K562 (cell line): Measurements from ENCODE around the gene UQCRHL. TPM values are rescaled to one million over a fixed set of nuclear protein-coding genes. Genes with fewer than 3 reads are reported as not detected.

ENCODE experiments used
- ARID3B ChIP-seq: fragments of 250-450 bp; sonication (Bioruptor Pico); IDR thresholded peaks from 2 replicates; pipeline ENCODE4 v1.4.0; 2020; ENCODE audit warnings: borderline replicate concordance
- HMBOX1 ChIP-seq: sonication (generic); IDR thresholded peaks from 2 replicates; pipeline ENCODE4 v1.6.1; 2016
- KAT8 ChIP-seq: fragments of 450-650 bp; IDR thresholded peaks from 2 replicates; pipeline ENCODE4 v1.6.1; 2016; ENCODE audit warnings: low read depth, mild to moderate bottlenecking
- LCOR ChIP-seq: sonication (generic); formaldehyde crosslinking; IDR thresholded peaks from 2 replicates; pipeline ENCODE4 v1.8.0; 2022; ENCODE audit warnings: mild to moderate bottlenecking, missing genetic modification reagents
- MBD1 ChIP-seq: fragments of 250-450 bp; sonication (Bioruptor Pico); IDR thresholded peaks from 2 replicates; pipeline ENCODE4 v1.8.0; 2022; ENCODE audit warnings: inconsistent platforms
- MBD2 ChIP-seq: sonication (generic); IDR thresholded peaks from 2 replicates; pipeline ENCODE4 v1.6.1; 2016; ENCODE audit warnings: low read depth, borderline replicate concordance
- MTF1 ChIP-seq: fragments of 250-450 bp; sonication (Bioruptor Pico); IDR thresholded peaks from 2 replicates; pipeline ENCODE4 v1.9.0; 2021; ENCODE audit warnings: moderate library complexity, mild to moderate bottlenecking, inconsistent platforms, borderline replicate concordance
- MXI1 ChIP-seq: IDR thresholded peaks from 2 replicates; pipeline ENCODE4 v1.6.1; 2011; ENCODE audit warnings: low read depth, mild to moderate bottlenecking, improper control_type of control experiment, low read length
- NCOA4 ChIP-seq: fragments of 450-650 bp; IDR thresholded peaks from 2 replicates; pipeline ENCODE4 v1.6.1; 2018; ENCODE audit warnings: mild to moderate bottlenecking; ENCODE audit not compliant: partially characterized antibody
- NR2C2 ChIP-seq, 2 experiments: fragments of 200-800 bp in 1 of 2; sonication (Bioruptor generic) in 1 of 2; sonication (generic) in 1 of 2; formaldehyde crosslinking in 1 of 2; IDR thresholded peaks; 2 replicates each; pipeline versions ENCODE4 v1.6.1 to v1.8.0; 2016 to 2022; ENCODE audit warnings: mild to moderate bottlenecking in 1 of 2, missing compliant biosample characterization in 1 of 2, missing genetic modification characterization in 1 of 2, missing genetic modification reagents in 1 of 2
- PREB ChIP-seq: sonication (generic); formaldehyde crosslinking; IDR thresholded peaks from 2 replicates; pipeline ENCODE4 v1.8.1; 2023; ENCODE audit warnings: mild to moderate bottlenecking, missing genetic modification reagents
- PTBP1 ChIP-seq: fragments of 200-400 bp; formaldehyde crosslinking; IDR thresholded peaks from 2 replicates; pipeline ENCODE4 v1.6.1; 2017; ENCODE audit warnings: low read depth, low read length
- SMARCC2 ChIP-seq: fragments of 450-650 bp; IDR thresholded peaks from 2 replicates; pipeline ENCODE4 v1.6.1; 2017; ENCODE audit warnings: antibody characterized with exemption, moderate library complexity, mild to moderate bottlenecking, low read depth
- THRAP3 ChIP-seq: fragments of 450-650 bp; IDR thresholded peaks from 2 replicates; pipeline ENCODE4 v1.6.1; 2016; ENCODE audit warnings: mild to moderate bottlenecking, inconsistent platforms, borderline replicate concordance
- TSHZ1 ChIP-seq: fragments of 250-450 bp; sonication (Bioruptor Pico); IDR thresholded peaks from 2 replicates; pipeline ENCODE4 v1.4.0; 2020; ENCODE audit warnings: mild to moderate bottlenecking, moderate library complexity
- ZNF668 ChIP-seq: fragments of 250-450 bp; sonication (Bioruptor Pico); IDR thresholded peaks from 2 replicates; pipeline ENCODE4 v1.8.0; 2022; ENCODE audit warnings: mild to moderate bottlenecking, inconsistent platforms
- ZSCAN29 ChIP-seq: fragments of 450-650 bp; IDR thresholded peaks from 2 replicates; pipeline ENCODE4 v1.6.1; 2017
- polyA plus RNA-seq, 8 experiments: library from polyadenylated mRNA; depleted of rRNA in 4 of 8; stranded (reverse) in 5 of 8; unstranded in 3 of 8; fragments of >200 nt; fragmentation: Nextera tagmentation in 2 of 8; fragmentation: Illumina TruSeq in 1 of 8; extraction: Ambion mirVana in 2 of 8; extraction: Trizol in 1 of 8; gene quantifications; 2 replicates each; pipeline versions ENCODE4 v1.2.1 to v1.2.3, GENCODE V29; 2011 to 2014; ENCODE audit warnings: inconsistent platforms in 1 of 8, missing spikeins in 1 of 8
- total RNA-seq, 7 experiments: library from RNA; depleted of rRNA in 6 of 7; stranded (reverse); fragments of >200 nt in 6 of 7; fragmentation: Illumina TruSeq in 2 of 7; extraction: Trizol in 2 of 7; gene quantifications; 2 replicates each; pipeline versions ENCODE4 v1.2.1 to v1.2.3, GENCODE V29; 2011 to 2021; ENCODE audit warnings: low replicate concordance in 1 of 7

UQCRHL gene
- total and polyA plus RNA-seq, 9 of the 15 experiments (the other 6 are each of a cell fraction or from before 2014, with no cell fraction given), result 5.1 to 41.3 (median 21.8) TPM

GRCh38 chr1:15849775-15850324 lies 42.4 kb upstream of the UQCRHL start (continued):
- TF ChIP-seq MBD1 (CRISPR knock-in tag) (no peak), MTF1 (CRISPR knock-in tag) (no peak), NR2C2 (CRISPR knock-in tag; IDR thresholded peaks at IDR 0.05) (0 out of 2 replicates have a peak, but pooled peaks have one; percentile 26), NR2C2 (tag; IDR thresholded peaks at IDR 0.05) (no peak), NCOA4 (no peak), MXI1 (no peak), SMARCC2 (no peak), PREB (CRISPR knock-in tag) (no peak), MBD2 (peak; percentile 35; the same call in 1 of the 2 replicates), ARID3B (CRISPR knock-in tag) (no peak), HMBOX1 (no peak; the same call in 1 of the 2 replicates), PTBP1 (no peak), KAT8 (peak; percentile 92), ZSCAN29 (no peak), THRAP3 (peak; percentile 77; the same call in 1 of the 2 replicates), ZNF668 (CRISPR knock-in tag) (no peak), TSHZ1 (CRISPR knock-in tag) (no peak), LCOR (CRISPR knock-in tag) (no peak)
